VCaP (cell line): ENCODE measurements around the gene PUS3.
A peak's percentile ranks its signal among the peaks of the same experiment; 100 is the strongest.

Source experiments
- H3K27ac ChIP-seq: fragments of 450-650 bp; 2 replicates; pipeline ENCODE4 v1.5.1; 2017
- TF ChIP-seq, protein P1 (sequence below): fragments of 450-650 bp; conservative IDR thresholded peaks from 2 replicates; pipeline ENCODE4 v1.5.1; 2017; ENCODE audit warnings: mild to moderate bottlenecking, moderate library complexity

PUS3 gene

DNA sequence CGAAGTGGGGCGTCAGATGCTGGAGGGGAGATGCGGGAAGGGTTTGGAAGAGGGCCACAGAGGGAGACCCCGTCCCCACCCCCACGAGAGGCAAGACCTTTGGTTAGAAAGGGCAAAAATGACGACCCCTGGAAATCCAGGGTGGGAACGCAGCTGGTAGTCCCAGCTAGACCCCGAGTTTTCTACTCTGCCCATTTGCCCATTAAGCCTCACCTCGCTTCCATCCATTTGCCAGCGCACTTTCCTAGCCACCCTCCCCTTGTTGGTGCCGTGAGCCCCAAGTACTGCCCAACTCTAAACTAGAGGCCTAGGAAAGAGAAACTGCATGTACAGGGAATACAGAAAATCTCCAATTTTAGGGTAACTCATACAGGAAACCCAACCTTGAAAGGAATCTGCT lies 1.7 kb upstream of the PUS3 start:
- no peak overlapping the region; the same call in 1 of the 2 replicates for H3K27ac ChIP-seq
- TF ChIP-seq, protein P1, sequence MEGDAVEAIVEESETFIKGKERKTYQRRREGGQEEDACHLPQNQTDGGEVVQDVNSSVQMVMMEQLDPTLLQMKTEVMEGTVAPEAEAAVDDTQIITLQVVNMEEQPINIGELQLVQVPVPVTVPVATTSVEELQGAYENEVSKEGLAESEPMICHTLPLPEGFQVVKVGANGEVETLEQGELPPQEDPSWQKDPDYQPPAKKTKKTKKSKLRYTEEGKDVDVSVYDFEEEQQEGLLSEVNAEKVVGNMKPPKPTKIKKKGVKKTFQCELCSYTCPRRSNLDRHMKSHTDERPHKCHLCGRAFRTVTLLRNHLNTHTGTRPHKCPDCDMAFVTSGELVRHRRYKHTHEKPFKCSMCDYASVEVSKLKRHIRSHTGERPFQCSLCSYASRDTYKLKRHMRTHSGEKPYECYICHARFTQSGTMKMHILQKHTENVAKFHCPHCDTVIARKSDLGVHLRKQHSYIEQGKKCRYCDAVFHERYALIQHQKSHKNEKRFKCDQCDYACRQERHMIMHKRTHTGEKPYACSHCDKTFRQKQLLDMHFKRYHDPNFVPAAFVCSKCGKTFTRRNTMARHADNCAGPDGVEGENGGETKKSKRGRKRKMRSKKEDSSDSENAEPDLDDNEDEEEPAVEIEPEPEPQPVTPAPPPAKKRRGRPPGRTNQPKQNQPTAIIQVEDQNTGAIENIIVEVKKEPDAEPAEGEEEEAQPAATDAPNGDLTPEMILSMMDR = no peak

DNA sequence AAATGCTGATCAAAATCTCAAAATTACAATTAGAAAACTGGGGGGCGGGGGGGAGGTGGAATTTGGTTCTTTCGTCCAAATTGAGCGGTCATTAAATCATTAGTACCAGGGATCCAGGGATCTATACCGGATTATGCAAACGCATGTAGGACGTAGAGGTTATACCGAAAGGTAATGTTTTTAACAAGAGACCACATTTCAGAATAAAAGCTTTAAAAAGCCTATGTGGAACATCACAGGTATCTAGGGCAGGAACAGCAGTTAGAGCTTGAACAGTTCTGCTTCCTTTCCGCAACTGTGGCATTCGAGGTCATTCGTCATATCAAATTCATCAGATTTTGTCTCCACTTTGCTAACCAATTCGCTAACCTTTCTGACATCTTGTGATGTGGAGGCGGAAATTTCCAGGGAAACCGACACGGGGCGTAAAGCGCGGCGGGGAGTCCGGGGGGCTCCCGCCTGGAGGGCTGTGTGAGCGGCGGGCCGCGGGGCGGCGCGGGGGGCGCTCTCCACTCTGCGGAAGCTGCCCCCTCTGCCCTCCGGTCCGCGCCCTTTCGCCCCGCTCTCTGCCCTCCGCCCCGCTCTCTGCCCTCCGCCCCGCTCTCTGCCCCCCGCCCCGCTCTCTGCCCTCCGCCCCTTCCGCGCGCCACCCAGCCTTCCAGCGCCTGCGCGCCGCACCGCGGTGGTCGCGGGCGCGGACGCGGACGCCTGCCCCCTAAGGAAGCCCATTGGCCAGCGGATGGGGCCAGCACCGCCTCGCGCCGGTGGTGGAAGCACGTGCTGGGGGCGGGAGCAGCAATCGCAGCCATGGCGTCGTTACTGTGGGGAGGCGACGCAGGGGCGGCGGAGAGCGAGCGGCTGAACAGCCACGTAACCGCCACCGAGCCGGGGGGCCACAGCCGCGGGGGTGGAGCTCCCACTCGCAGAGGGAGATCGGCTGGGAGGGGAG lies 979 bp upstream of the PUS3 start, which contains the start of gene DDX25:
Gene DDX25 (plus strand): TSS at position 798 of the 949 bp plus-strand sequence. CDS start 10 bp downstream, at position 808.
- TF ChIP-seq, protein P1 = no peak
- peak within 1 kb of the TSS; percentile 81 for H3K27ac ChIP-seq

DNA sequence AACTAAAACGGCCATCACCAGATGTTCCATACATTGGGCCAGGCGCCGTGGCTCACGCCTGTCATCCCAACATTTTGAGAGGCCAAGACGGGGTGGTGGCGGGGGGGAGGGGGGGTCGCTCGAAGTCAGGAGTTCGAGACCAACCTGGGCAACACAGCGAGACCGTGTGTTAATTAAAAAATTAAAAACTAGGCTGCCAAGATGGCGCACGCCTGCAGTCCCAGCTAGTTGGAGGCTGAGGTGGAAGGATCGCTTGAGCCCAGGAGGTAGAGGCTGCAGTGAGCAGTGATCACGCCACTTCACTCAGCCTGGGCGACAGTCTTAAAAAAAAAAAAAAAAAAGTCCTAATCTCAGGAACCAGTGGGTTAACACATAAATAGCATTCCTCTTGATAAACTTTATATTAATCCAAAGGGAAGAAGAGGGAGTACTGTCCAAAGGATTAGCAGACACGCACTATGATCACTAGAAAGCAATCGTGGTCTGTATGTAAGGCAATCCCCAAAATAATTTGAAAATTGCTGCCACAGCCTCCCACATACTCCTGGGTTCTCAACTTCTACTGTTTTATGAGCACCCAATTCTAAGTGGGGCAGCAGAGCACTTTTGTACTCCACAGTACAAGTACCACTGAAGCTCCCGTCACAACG lies 604 bp downstream of the PUS3 start:
- peak overlapping the region; percentile 81 for H3K27ac ChIP-seq
- TF ChIP-seq, protein P1 = no peak

DNA sequence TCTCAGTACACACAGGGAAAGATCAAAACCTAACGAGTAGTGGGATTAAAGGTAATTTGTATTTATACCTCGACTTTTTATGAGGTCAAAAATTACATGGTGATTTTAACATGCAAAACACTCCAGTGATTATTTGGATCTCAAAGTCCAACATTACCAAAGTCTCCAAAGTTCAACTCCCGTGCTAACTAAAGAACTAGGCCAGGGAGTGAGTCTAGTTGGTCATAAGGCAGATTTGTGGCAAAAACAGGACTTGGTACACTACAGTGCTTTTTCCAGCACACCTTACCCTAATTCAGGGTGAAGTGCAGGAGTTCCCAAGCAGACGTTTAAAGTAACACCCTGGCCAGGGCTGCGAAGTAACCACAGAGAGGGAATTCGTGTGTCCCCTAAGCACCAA lies 1.1 kb downstream of the PUS3 start:
- TF ChIP-seq, protein P1 = no peak
- peak overlapping the region; percentile 81; the same call in 1 of the 2 replicates for H3K27ac ChIP-seq

DNA sequence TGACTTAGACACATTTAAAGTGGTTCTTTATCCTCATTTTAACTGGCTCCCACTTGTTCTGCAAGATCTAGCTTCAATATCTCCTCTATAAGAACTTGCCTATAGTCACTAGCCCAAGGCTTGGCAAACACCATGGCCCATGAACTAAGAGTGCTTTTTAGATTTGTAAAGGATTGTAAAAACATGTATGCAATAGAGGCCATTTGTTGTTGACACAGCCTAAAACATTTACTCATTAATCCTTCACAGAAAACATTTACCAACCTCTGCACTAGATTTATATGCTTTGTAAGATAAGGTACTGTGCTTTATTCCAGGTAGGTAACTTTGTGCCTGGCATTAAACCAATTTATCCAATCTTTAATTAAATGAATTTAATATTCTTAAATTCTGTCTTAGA lies 10.0 kb downstream of the PUS3 start:
- TF ChIP-seq, protein P1 = no peak
- H3K27ac ChIP-seq = peak overlapping the region; percentile 96

DNA sequence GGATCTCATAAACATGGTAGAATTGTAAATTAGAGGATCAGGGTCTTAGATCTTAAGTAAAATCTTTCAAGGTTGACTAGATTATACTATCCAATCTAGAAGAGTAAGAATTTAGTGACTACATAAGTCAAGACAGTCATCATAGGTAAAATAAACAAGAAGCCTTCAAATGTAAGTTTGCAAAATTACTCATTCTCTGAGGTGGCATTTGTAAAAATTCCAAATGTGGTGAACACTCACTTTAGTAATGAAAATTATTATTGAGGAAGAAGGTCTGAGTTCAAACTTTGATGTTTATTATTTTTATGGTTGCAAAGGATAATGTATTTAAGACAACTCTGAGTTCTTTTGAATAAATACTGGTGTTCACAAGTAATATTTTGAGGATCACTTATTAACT lies 10.9 kb downstream of the PUS3 start:
- TF ChIP-seq, protein P1 = no peak
- peak overlapping the region; percentile 96 for H3K27ac ChIP-seq

DNA sequence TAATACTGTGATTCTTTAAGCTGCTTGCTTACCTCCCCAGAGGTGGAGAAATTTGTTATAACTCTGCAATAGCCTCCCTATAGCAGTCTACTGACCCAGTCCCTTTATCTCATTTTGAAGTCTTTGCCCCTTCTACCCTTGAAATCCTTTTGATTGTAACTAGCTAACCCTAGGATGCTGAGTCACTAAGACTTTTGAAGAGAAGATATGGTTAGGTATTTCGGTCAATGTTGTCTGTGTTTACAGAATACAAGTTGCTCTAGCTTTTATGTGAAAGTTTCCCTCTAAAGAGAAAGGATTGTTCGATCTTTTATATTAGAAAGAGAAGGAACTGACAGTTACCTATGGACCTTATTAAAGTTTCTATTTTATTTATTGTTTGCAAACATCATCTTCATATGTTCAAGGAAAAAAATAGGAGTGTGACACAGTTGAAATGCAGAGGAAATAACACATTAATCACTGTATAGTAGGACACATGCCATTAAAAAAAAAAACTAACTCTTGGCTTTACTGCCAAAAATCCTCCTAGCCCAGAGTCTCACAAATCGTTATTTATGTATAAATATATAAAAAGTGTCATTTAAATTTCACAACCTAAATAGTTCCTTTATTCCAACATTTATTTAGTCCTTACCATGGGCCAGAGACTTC lies 12.4 kb downstream of the PUS3 start:
- TF ChIP-seq, protein P1 = no peak
- H3K27ac ChIP-seq = peak overlapping the region; percentile 96
